HTR-8/SVneo (cell line): ENCODE measurements around the gene GALNT17.
"Not testable (repeated sequence)": the region's sequence is repeated elsewhere in the genome, so short reads cannot be mapped to it uniquely, and the experiment has no call there.

Experiments
- DNase-seq: peaks from one replicate; pipeline ENCODE4 v3.0.0; 2011; ENCODE audit warnings: low spot score, mixed read lengths; ENCODE audit not compliant: insufficient read length
- FAIRE-seq: peaks from 2 replicates; lab custom pipeline; 2011; peaks lifted over from hg19 to GRCh38; lab: Jason Lieb, UNC

GALNT17 gene

GRCh38 chr7:71155236-71155635 lies 23.3 kb downstream of the GALNT17 start:
- DNase-seq (no peak), FAIRE-seq (no peak)

- DNase-seq = no peak
- FAIRE-seq = no peak
Measured at GRCh38 chr7:71157757-71158156, 25.8 kb downstream of the GALNT17 start.

GRCh38 chr7:71165708-71166107 lies 33.8 kb downstream of the GALNT17 start:
- FAIRE-seq (no peak), DNase-seq (no peak)

- DNase-seq = no peak
- FAIRE-seq = no peak
Measured at GRCh38 chr7:71171476-71171875, 39.5 kb downstream of the GALNT17 start.

GRCh38 chr7:71173955-71174354 lies 42.0 kb downstream of the GALNT17 start:
- DNase-seq = no peak
- FAIRE-seq = no peak

GRCh38 chr7:71182438-71182935 lies 50.5 kb downstream of the GALNT17 start:
- FAIRE-seq (no peak), DNase-seq (no peak)

- no peak for FAIRE-seq
- no peak for DNase-seq
Measured at GRCh38 chr7:71184136-71184535, 52.2 kb downstream of the GALNT17 start.

GRCh38 chr7:71184609-71185008 lies 52.7 kb downstream of the GALNT17 start:
- DNase-seq (no peak), FAIRE-seq (no peak)

- DNase-seq = no peak
- no peak for FAIRE-seq
Measured at GRCh38 chr7:71186535-71187057, 54.7 kb downstream of the GALNT17 start.

GRCh38 chr7:71191771-71192170 lies 59.8 kb downstream of the GALNT17 start:
- no peak for DNase-seq
- no peak for FAIRE-seq

- FAIRE-seq (no peak), DNase-seq (no peak)
Measured at GRCh38 chr7:71193099-71193810, 61.3 kb downstream of the GALNT17 start.

GRCh38 chr7:71198391-71198790 lies 66.4 kb downstream of the GALNT17 start:
- FAIRE-seq = no peak

GRCh38 chr7:71198887-71199286 lies 66.9 kb downstream of the GALNT17 start:
- DNase-seq = no peak
- no peak for FAIRE-seq

More at GRCh38 chr7:71198391-71198790, 66.4 kb downstream of the GALNT17 start:
- no peak for DNase-seq

- DNase-seq (no peak), FAIRE-seq (no peak)
Measured at GRCh38 chr7:71206184-71206583, 74.2 kb downstream of the GALNT17 start.

- DNase-seq (no peak), FAIRE-seq (no peak)
Measured at GRCh38 chr7:71208881-71209280, 76.9 kb downstream of the GALNT17 start.

GRCh38 chr7:71209484-71209883 lies 77.5 kb downstream of the GALNT17 start:
- not testable (repeated sequence) for DNase-seq, FAIRE-seq

- FAIRE-seq (no peak), DNase-seq (no peak)
Measured at GRCh38 chr7:71210220-71210619, 78.3 kb downstream of the GALNT17 start.

GRCh38 chr7:71212433-71212832 lies 80.5 kb downstream of the GALNT17 start:
- not testable (repeated sequence) for FAIRE-seq, DNase-seq

- no peak for DNase-seq
- no peak for FAIRE-seq
Measured at GRCh38 chr7:71216211-71216610, 84.3 kb downstream of the GALNT17 start.

GRCh38 chr7:71220210-71220695 lies 88.3 kb downstream of the GALNT17 start:
- no peak for FAIRE-seq
- DNase-seq = no peak

- DNase-seq (no peak), FAIRE-seq (no peak)
Measured at GRCh38 chr7:71221049-71221448, 89.1 kb downstream of the GALNT17 start.

GRCh38 chr7:71221549-71221948 lies 89.6 kb downstream of the GALNT17 start:
- no peak for FAIRE-seq

More at GRCh38 chr7:71221549-71221948, 89.6 kb downstream of the GALNT17 start:
- no peak for DNase-seq
